CD4-positive, alpha-beta T cell treated with Interferon gamma for 1 hour (primary cell): Measurements from ENCODE around the gene MRNIP.

Experiments used
- DNase-seq: peaks from one replicate; pipeline ENCODE4 v3.0.0-alpha.2; 2020

The MRNIP gene

DNA sequence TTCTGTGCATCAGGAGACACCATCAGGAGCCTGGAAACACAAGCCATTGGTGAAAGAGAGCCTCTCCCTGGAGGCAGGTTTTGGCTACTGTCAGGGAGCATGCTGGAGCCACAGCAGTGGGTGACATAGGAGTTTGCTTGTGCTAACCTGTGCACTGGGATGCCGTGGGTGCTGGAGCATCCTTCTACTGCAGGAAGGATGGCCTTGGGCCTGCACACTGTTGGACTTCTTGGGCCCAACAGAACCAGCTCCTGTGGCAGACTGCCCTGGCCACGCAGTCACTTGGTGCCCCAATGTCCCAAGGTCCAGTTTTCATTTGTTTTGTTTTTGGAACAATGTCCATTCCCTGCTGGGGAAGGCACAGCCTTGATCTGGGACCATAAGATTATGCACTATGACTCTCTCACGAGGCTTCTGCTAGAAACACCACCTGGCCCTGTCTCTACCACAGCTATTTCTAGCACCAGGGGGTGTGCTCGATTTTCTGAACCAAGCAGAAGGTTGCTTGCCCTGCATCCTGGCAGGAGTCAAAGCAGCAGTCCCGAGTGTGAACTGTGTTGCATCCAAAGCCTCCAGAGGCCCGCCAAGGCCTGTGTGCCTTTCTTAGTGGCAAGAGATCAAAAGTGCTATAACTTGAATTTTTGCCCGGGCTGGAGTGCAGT, 70.3 kb downstream of the MRNIP start:
- DNase-seq: no peak
